HEK293 (cell line): ENCODE measurements around the gene CDC20.

ENCODE experiments used
- BCL11A ChIP-seq: fragments of 450-650 bp; formaldehyde crosslinking; IDR thresholded peaks from 2 replicates; pipeline ENCODE4 v1.5.1; 2016; ENCODE audit warnings: low read depth, missing biosample characterization, missing genetic modification characterization
- CTCF ChIP-seq: fragments of 450-650 bp; formaldehyde crosslinking; IDR thresholded peaks from 2 replicates; pipeline ENCODE4 v1.5.1; 2016; ENCODE audit warnings: missing biosample characterization, missing genetic modification characterization
- GLI4 ChIP-seq: fragments of 450-650 bp; formaldehyde crosslinking; IDR thresholded peaks from 2 replicates; pipeline ENCODE4 v1.5.1; 2016; ENCODE audit warnings: missing biosample characterization, missing genetic modification characterization
- HOXA7 ChIP-seq: sonication (generic); formaldehyde crosslinking; IDR thresholded peaks from 2 replicates; pipeline ENCODE4 v1.8.1; 2022; ENCODE audit warnings: missing genetic modification reagents, borderline replicate concordance
- HOXD13 ChIP-seq: sonication (generic); formaldehyde crosslinking; IDR thresholded peaks from 2 replicates; pipeline ENCODE4 v1.8.0; 2022; ENCODE audit warnings: missing genetic modification reagents, borderline replicate concordance
- KLF16 ChIP-seq: fragments of 450-650 bp; formaldehyde crosslinking; IDR thresholded peaks from 2 replicates; pipeline ENCODE4 v1.5.1; 2017; ENCODE audit warnings: missing biosample characterization, missing genetic modification characterization
- TSHZ1 ChIP-seq: fragments of 450-650 bp; formaldehyde crosslinking; IDR thresholded peaks from 2 replicates; pipeline ENCODE4 v1.5.1; 2016; ENCODE audit warnings: missing biosample characterization, missing genetic modification characterization, borderline replicate concordance
- ZNF112 ChIP-seq: fragments of 450-650 bp; formaldehyde crosslinking; IDR thresholded peaks from 2 replicates; pipeline ENCODE4 v1.5.0; 2017; ENCODE audit warnings: missing biosample characterization, missing genetic modification characterization
- ZNF138 ChIP-seq: fragments of 450-650 bp; formaldehyde crosslinking; IDR thresholded peaks from 2 replicates; pipeline ENCODE4 v1.5.1; 2016; ENCODE audit warnings: missing biosample characterization, missing genetic modification characterization, borderline replicate concordance
- ZNF155 ChIP-seq: fragments of 450-650 bp; formaldehyde crosslinking; IDR thresholded peaks from 2 replicates; pipeline ENCODE4 v1.5.1; 2016; ENCODE audit warnings: missing biosample characterization, missing genetic modification characterization
- ZNF223 ChIP-seq: fragments of 450-650 bp; formaldehyde crosslinking; IDR thresholded peaks from 2 replicates; pipeline ENCODE4 v1.5.1; 2016; ENCODE audit warnings: missing biosample characterization, missing genetic modification characterization
- ZNF341 ChIP-seq: fragments of 450-650 bp; formaldehyde crosslinking; IDR thresholded peaks from 2 replicates; pipeline ENCODE4; 2016; ENCODE audit warnings: low read depth, missing biosample characterization, missing genetic modification characterization
- ZNF513 ChIP-seq: fragments of 450-650 bp; IDR thresholded peaks from 2 replicates; pipeline ENCODE4 v1.5.1; 2018; ENCODE audit warnings: missing biosample characterization, missing genetic modification characterization
- ZNF544 ChIP-seq: fragments of 450-650 bp; formaldehyde crosslinking; IDR thresholded peaks from 2 replicates; pipeline ENCODE4 v1.5.0; 2017; ENCODE audit warnings: missing biosample characterization, missing genetic modification characterization

- TF ChIP-seq ZNF513 (tag by site-specific recombination) = no peak
- no peak for TF ChIP-seq GLI4 (tag by site-specific recombination)
- TF ChIP-seq HOXA7 = no peak
- TF ChIP-seq CTCF = no peak
- no peak for TF ChIP-seq KLF16 (tag by site-specific recombination)
- no peak for TF ChIP-seq ZNF155
- no peak for TF ChIP-seq TSHZ1 (tag by site-specific recombination)
- TF ChIP-seq ZNF223 (tag by site-specific recombination) = no peak
- TF ChIP-seq BCL11A (tag by site-specific recombination) = no peak
- no peak for TF ChIP-seq ZNF138 (tag by site-specific recombination)
- no peak for TF ChIP-seq ZNF112 (tag by site-specific recombination)
- TF ChIP-seq ZNF544 (tag by site-specific recombination) = no peak
- no peak for TF ChIP-seq ZNF341 (tag by site-specific recombination)
- no peak for TF ChIP-seq HOXD13 (CRISPR knock-in tag)
These were observed 33.4 kb upstream of the CDC20 start for GRCh38 chr1:43325381-43325780.
